ENCODE measurements around the gene KRTAP5-7.

DNA sequence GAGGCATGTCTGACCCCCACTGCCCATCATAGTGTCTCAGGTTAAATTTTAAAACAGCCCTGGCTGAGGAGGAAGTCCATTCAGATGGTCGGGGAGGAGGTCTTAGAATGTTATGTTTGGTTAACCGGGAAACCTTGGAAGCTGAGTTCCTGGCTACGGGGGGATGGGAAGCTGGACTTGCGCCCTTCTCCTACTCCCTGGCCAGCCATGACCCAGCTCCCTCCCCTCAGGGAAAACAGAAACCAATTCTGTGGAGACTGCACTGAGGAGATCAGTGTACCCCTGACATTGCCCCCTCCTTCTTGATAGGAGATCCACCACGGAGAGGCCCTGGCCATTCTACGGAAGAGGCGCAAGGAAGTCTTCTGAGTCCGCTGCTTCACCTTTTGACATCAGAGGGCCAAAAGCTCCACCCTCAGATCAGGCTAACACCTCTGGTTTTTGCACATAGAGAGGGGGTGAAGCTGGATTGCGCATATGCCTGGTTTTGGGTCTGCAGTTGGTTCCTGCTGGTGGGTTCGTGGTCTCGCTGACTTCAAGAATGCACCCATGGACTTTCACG is 18.4 kb downstream of the KRTAP5-7 start:
- TF ChIP-seq MXI1 (IDR thresholded peaks at IDR 0.05; ENCODE audit: low read depth, low read length) (no peak), EZH2phosphoT487 (IDR thresholded peaks at IDR 0.05; ENCODE audit: borderline replicate concordance, low read depth) (no peak)
- TF ChIP-seq, protein P1, sequence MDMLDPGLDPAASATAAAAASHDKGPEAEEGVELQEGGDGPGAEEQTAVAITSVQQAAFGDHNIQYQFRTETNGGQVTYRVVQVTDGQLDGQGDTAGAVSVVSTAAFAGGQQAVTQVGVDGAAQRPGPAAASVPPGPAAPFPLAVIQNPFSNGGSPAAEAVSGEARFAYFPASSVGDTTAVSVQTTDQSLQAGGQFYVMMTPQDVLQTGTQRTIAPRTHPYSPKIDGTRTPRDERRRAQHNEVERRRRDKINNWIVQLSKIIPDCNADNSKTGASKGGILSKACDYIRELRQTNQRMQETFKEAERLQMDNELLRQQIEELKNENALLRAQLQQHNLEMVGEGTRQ (IDR thresholded peaks at IDR 0.05; ENCODE audit: borderline replicate concordance, low read depth, low read length) = no peak

Measured in SK-N-SH (cell line).